Transverse colon (tissue), 4 donors: Measurements from ENCODE around the gene DNAJB5. TPM values are rescaled to one million over a fixed set of nuclear protein-coding genes. Genes with fewer than 3 reads are reported as not detected.
"Not testable (repeated sequence)": the region's sequence is repeated elsewhere in the genome, so short reads cannot be mapped to it uniquely, and the experiment has no call there.

Source experiments
- DNase-seq: peaks from one replicate; pipeline ENCODE4 v3.0.0-alpha.2; 2019
- H3K27ac ChIP-seq, 4 donors: fragments of 200-600 bp; sonication (generic); 2 replicates each; pipeline ENCODE4 v1.5.1; 2016 to 2018; ENCODE audit warnings: inconsistent platforms in 4 of 4
- H3K27me3 ChIP-seq: fragments of 200-600 bp; sonication (generic); 2 replicates; pipeline ENCODE4 v1.5.1; 2017; ENCODE audit warnings: inconsistent platforms
- H3K36me3 ChIP-seq, 4 donors: fragments of 200-600 bp; sonication (generic); 2 replicates each; pipeline ENCODE4 v1.5.1; 2017 to 2019; ENCODE audit warnings: inconsistent platforms in 4 of 4
- H3K4me1 ChIP-seq, 4 donors: fragments of 200-600 bp; sonication (generic); 2 replicates each; pipeline ENCODE4 v1.5.1; 2017 to 2020; ENCODE audit warnings: inconsistent platforms in 4 of 4
- H3K4me3 ChIP-seq, 4 donors: fragments of 200-600 bp; sonication (generic); 1 replicate in 1 of 4; 2 replicates in 3 of 4; pipeline versions ENCODE4 v1.5.1 to v1.6.1; 2017 to 2019; ENCODE audit warnings: inconsistent platforms in 4 of 4
- H3K9me3 ChIP-seq, 2 donors: fragments of 200-600 bp; sonication (generic); 2 replicates each; pipeline ENCODE4 v1.5.1; 2017 to 2019; ENCODE audit warnings: inconsistent platforms in 2 of 2
- EP300 ChIP-seq: sonication (generic); formaldehyde crosslinking; IDR thresholded peaks from one replicate; pipeline ENCODE4 v1.6.1; 2017; ENCODE audit warnings: antibody characterized with exemption, low read depth
- POLR2A ChIP-seq: fragments of 450-650 bp; IDR thresholded peaks from one replicate; pipeline ENCODE4 v1.6.1; 2016; ENCODE audit warnings: antibody characterized with exemption, mild to moderate bottlenecking, moderate library complexity
- POLR2AphosphoS5 ChIP-seq, 3 donors: sonication (generic); formaldehyde crosslinking; IDR thresholded peaks; one replicate each; pipeline ENCODE4 v1.6.1; 2016; ENCODE audit warnings: antibody characterized with exemption in 3 of 3
- WGBS, 2 donors: methylation state at CpG; one replicate each; pipeline ENCODE4 v1.1.5; 2018; ENCODE audit warnings: low coverage in 1 of 2; 5-methylcytosine and 5-hydroxymethylcytosine counted together
- in situ Hi-C, 4 donors: fragments of 200-750 bp; cut with MboI; loops; one replicate each; pipeline versions ENCODE4 v1.15.0 to v1.15.1; 2017; ENCODE audit warnings: low sequenced_read_pairs in 3 of 4, low pct_ligation_motif_present in 1 of 4, low pct_unique_long_range_greater_than_20kb in 1 of 4
- intact Hi-C: fragments of 100-400 bp; cut with DNase I; formaldehyde crosslinking; loops from one replicate; pipeline ENCODE4 v1.15.1; 2023; ENCODE audit warnings: low total_unique reads
- total RNA-seq, 4 donors: library from RNA; depleted of rRNA; stranded (reverse); fragments of >200 nt; gene quantifications; one replicate each; pipeline ENCODE4 v1.1.0, GENCODE V29; 2016
- TF ChIP-seq, protein P1 (sequence below), 5 experiments: fragments of 200-600 bp in 3 of 5; fragments of 450-650 bp in 2 of 5; sonication (generic) in 3 of 5; IDR thresholded peaks; 1 replicate in 2 of 5; 2 replicates in 3 of 5; pipeline ENCODE4 v1.5.1; 2016 to 2017; ENCODE audit warnings: antibody characterized with exemption in 5 of 5, inconsistent platforms in 3 of 5, mild to moderate bottlenecking in 2 of 5, moderate library complexity in 1 of 5

Gene DNAJB5
- total RNA-seq, 4 donors from 2014 or later = 4.1 to 22.5 (median 10.2) TPM

DNA sequence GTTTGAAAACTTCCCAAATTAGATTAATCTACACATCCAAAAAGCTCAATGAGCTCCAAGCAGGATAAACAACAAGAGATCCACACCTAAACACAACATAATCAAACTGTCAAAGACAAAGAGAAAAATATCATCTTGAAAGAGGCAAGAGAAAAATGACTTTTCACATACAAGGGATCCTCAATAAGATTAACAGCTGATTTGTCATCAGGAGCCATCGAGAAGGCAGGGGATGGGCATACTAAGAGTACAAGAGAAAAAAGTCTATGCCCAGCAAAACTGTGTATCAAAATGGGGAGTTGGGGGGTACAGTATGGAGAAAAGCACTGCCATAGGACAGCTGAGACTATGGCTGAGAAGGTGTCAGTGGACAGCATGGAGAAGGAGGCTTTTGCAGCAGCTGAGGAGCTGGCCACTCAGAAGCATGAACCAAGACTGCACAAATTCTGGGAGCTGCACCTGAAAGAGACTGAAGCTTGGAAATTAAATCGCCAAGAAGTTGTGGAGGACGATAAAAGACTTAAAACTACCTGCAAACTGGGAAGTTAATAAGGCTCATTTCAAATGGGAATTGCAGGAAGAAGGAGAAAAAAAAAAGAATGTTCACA, 20.9 kb downstream of the DNAJB5 start:
- TF ChIP-seq, protein P1, sequence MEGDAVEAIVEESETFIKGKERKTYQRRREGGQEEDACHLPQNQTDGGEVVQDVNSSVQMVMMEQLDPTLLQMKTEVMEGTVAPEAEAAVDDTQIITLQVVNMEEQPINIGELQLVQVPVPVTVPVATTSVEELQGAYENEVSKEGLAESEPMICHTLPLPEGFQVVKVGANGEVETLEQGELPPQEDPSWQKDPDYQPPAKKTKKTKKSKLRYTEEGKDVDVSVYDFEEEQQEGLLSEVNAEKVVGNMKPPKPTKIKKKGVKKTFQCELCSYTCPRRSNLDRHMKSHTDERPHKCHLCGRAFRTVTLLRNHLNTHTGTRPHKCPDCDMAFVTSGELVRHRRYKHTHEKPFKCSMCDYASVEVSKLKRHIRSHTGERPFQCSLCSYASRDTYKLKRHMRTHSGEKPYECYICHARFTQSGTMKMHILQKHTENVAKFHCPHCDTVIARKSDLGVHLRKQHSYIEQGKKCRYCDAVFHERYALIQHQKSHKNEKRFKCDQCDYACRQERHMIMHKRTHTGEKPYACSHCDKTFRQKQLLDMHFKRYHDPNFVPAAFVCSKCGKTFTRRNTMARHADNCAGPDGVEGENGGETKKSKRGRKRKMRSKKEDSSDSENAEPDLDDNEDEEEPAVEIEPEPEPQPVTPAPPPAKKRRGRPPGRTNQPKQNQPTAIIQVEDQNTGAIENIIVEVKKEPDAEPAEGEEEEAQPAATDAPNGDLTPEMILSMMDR (IDR thresholded peaks at IDR 0.05) = no peak
- TF ChIP-seq POLR2A = no peak
- TF ChIP-seq EP300 = no peak
- no peak for TF ChIP-seq POLR2AphosphoS5 (IDR thresholded peaks at IDR 0.05)
- in situ Hi-C loops = no loop called here
- intact Hi-C loops = no loop called here
- Histone ChIP-seq H3K27me3 (no peaks in the 10 kb centered on the region), H3K27ac (no peak overlapping the region), H3K9me3 (peaks cover 12 to 23% of the 10 kb centered on the region in 2 donors), H3K4me1 (no peaks in the 10 kb centered on the region), H3K36me3 (peaks cover 0 to 11% (median 5%) of the 10 kb centered on the region in 4 donors), H3K4me3 (no peak overlapping the region)
- no peak for DNase-seq
- 86 to 90% methylated on average over 3 of the region's 3 CpGs for WGBS, 2 donors

DNA sequence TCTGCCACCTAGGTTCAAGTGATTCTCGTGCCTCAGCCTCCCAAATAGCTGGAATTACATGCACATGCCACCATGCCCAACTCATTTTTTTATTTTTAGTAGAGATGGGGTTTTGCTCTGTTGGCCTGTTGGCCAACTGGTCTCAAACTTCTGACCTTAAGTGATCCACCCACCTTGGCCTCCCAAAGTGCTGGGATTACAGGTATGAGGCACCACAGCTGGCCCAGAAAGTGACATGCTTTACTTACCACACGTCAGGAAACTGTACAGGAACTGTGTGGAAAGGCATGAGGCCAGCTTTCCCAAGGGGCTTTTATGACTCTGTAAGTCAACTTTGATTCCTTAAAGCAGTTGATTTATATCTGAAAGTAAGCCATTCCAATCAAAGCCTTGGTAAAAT, 25.0 kb downstream of the DNAJB5 start:
- Histone ChIP-seq H3K36me3 (peaks cover 0 to 10% (median 5%) of the 10 kb centered on the region in 4 donors), H3K4me1 (no peaks in the 10 kb centered on the region), H3K4me3 (no peak overlapping the region), H3K9me3 (peaks cover 12 to 23% of the 10 kb centered on the region in 2 donors), H3K27me3 (no peaks in the 10 kb centered on the region), H3K27ac (no peak overlapping the region)
- in situ Hi-C loops (no loop called here), intact Hi-C loops (no loop called here)
- TF ChIP-seq, protein P1 (IDR thresholded peaks at IDR 0.05) = no peak
- TF ChIP-seq POLR2A (no peak), POLR2AphosphoS5 (IDR thresholded peaks at IDR 0.05) (no peak), EP300 (no peak)
- 63 to 71% methylated on average over 1 to 2 of the region's 2 CpGs for WGBS, 2 donors
- no peak for DNase-seq

DNA sequence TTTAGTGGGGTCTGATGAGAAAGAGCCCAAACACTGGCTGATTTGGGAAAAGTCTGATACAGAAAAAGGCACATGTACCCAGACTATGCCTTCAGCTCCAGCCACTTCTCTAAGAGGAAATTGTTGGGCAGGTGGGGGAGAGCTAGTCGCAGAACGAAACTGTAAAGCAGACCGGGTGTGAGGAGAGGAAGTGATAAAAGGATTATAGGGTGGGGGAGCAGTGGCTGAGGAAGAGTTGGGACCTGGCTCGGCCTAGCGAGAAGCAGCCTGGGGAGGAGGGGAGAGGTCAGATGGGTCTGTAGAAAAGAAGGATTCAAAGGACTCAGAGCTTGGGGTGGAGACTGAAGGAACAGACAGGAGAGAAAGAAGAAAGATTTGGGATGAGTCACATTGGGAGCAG, 33.9 kb downstream of the DNAJB5 start:
- H3K27me3 ChIP-seq = not testable (repeated sequence)
- 57 to 71% methylated on average over 5 of the region's 5 CpGs for WGBS, 2 donors

DNA sequence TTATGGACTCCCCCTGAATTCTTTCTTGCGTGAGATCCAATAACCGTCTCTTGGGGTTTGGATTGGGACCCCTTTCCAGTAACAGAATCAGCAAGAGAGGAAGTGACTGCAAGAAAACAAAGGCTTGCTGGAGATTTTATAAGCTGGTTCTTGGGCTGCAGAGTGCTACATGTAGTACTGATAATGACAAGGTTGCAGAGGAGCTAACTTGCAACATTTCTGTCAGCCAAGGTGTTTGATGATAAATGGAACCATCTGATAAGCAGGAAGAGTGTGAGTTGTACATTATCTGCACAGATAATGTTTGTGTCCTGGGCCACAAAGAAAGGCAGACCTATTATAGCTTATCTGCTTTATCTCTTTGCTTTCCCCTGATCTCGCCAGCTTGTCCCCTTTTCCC, 37.1 kb downstream of the DNAJB5 start:
- in situ Hi-C loops = no loop called here
- H3K4me1 ChIP-seq = no peaks in the 10 kb centered on the region

More for the DNA sequence above, 33.9 kb downstream of the DNAJB5 start:
- H3K36me3 ChIP-seq, H3K9me3 ChIP-seq, H3K4me3 ChIP-seq, in situ Hi-C loops, intact Hi-C loops, DNase-seq, H3K27ac ChIP-seq, H3K4me1 ChIP-seq: not testable (repeated sequence)

More for the DNA sequence above, 37.1 kb downstream of the DNAJB5 start:
- DNase-seq = no peak
- Histone ChIP-seq H3K4me3 (no peak overlapping the region), H3K27me3 (no peaks in the 10 kb centered on the region), H3K36me3 (no peaks in the 10 kb centered on the region), H3K27ac (no peak overlapping the region), H3K9me3 (no peaks in the 10 kb centered on the region)
- WGBS, 2 donors = 79 to 89% methylated on average over 3 of the region's 3 CpGs
- TF ChIP-seq, protein P1 (IDR thresholded peaks at IDR 0.05) = no peak
- TF ChIP-seq POLR2A (no peak), POLR2AphosphoS5 (IDR thresholded peaks at IDR 0.05) (no peak), EP300 (no peak)
- intact Hi-C loops = no loop called here
